Endothelial cell (in vitro differentiated cells): ENCODE data around the gene CBR4. TPM values are rescaled to one million over a fixed set of nuclear protein-coding genes. Genes with fewer than 3 reads are reported as not detected.

Experiments used
- DNase-seq: peaks from one replicate; pipeline ENCODE4 v3.0.0; 2021; ENCODE audit warnings: low spot score
- H3K27ac Mint-ChIP-seq: one replicate; pipeline ENCODE4 v1.8.0; 2021; ENCODE audit warnings: mixed read lengths, inconsistent platforms; ENCODE audit not compliant: unreplicated experiment
- H3K27me3 Mint-ChIP-seq: one replicate; pipeline ENCODE4 v1.8.0; 2021; ENCODE audit warnings: mild to moderate bottlenecking, moderate library complexity, mixed read lengths, inconsistent platforms; ENCODE audit not compliant: unreplicated experiment
- H3K36me3 Mint-ChIP-seq: one replicate; pipeline ENCODE4 v1.8.0; 2021; ENCODE audit warnings: mild to moderate bottlenecking, low read depth, mixed read lengths, inconsistent platforms; ENCODE audit not compliant: unreplicated experiment
- H3K4me1 Mint-ChIP-seq: one replicate; pipeline ENCODE4 v1.8.0; 2021; ENCODE audit warnings: mild to moderate bottlenecking, mixed read lengths, inconsistent platforms; ENCODE audit not compliant: unreplicated experiment
- H3K4me3 Mint-ChIP-seq: one replicate; pipeline ENCODE4 v1.8.0; 2021; ENCODE audit warnings: mild to moderate bottlenecking, mixed read lengths, inconsistent platforms; ENCODE audit not compliant: unreplicated experiment
- H3K9me3 Mint-ChIP-seq: one replicate; pipeline ENCODE4 v1.8.0; 2021; ENCODE audit warnings: mixed read lengths, inconsistent platforms; ENCODE audit not compliant: unreplicated experiment
- total RNA-seq: library from RNA; stranded (reverse); fragmentation: NEBNext Ultra II Directional; extraction: Animal tissue kit (Norgen Biotek cat#: 25700); gene quantifications from one replicate; pipeline ENCODE4 v1.2.1, GENCODE V29; 2021; ENCODE audit not compliant: unreplicated experiment
- TF ChIP-seq, protein P1 (sequence below): fragments of 200-600 bp; sonication (generic); IDR thresholded peaks from one replicate; pipeline ENCODE4 v1.5.0; 2021; ENCODE audit warnings: antibody characterized with exemption; ENCODE audit not compliant: unreplicated experiment

CBR4 gene
- total RNA-seq, 1 donor from 2014 or later = 21.4 TPM

DNA sequence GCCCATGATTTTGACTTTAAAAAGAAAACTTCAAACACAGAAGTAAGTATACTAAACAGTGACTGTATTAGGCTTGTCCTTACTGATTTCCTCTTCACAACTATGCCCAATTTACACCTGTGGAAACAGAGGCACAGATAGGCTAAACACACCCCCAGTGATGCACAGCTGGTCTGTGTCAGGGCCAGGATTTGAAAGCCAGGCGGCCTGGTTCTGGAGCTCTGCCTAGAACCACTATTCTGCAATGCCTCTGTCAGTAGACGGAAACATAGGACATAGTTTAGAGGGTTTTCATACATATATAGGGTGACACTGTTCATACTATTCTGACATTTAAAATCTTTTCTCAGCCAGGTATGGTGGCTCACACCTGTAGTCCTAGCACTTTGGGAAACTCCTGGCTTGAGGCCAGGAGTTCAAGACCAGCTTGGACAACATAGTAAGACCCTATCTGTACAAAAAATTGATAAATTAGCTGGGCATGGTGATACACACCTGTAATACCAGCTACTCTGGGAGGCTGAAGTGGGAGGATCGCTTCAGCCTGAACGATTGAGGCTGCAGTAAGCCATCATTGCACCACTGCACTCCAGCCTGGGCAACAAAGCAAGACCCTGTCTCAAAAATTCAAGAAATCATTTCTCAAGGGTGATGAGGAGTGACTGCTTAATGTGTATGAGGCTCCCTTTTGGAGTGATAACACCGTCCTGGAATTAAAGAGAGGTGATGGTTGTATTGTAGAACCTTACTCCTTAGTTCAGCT, 23.0 kb upstream of the CBR4 start:
- TF ChIP-seq, protein P1, sequence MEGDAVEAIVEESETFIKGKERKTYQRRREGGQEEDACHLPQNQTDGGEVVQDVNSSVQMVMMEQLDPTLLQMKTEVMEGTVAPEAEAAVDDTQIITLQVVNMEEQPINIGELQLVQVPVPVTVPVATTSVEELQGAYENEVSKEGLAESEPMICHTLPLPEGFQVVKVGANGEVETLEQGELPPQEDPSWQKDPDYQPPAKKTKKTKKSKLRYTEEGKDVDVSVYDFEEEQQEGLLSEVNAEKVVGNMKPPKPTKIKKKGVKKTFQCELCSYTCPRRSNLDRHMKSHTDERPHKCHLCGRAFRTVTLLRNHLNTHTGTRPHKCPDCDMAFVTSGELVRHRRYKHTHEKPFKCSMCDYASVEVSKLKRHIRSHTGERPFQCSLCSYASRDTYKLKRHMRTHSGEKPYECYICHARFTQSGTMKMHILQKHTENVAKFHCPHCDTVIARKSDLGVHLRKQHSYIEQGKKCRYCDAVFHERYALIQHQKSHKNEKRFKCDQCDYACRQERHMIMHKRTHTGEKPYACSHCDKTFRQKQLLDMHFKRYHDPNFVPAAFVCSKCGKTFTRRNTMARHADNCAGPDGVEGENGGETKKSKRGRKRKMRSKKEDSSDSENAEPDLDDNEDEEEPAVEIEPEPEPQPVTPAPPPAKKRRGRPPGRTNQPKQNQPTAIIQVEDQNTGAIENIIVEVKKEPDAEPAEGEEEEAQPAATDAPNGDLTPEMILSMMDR = no peak
- Mint-ChIP-seq H3K9me3 (no peaks in the 10 kb centered on the region), H3K27me3 (peaks cover 8% of the 10 kb centered on the region), H3K4me3 (no peak overlapping the region), H3K36me3 (peaks cover 5% of the 10 kb centered on the region), H3K27ac (no peak overlapping the region), H3K4me1 (peaks cover 3% of the 10 kb centered on the region)
- DNase-seq = no peak

DNA sequence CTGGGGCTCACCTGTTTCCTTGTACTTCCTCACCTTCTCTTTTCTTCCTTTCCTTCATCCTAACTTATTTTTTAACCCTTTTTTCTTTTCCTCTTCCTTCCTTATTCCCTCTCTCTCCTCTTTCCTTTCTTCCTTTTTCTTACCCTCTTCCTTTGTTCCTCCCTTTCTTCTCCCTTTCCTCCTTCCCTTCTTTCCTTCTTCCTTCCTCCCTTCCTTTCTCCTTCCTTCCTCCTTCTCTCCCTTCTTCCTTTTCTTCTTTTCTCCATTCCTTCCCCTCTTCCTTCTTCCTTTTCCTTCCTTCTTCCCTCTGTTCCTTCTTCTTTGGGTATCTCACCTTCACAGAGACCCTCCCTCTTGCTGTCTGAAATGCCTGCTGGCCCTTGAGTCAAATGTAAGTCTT, 22.1 kb upstream of the CBR4 start:
- Mint-ChIP-seq H3K36me3 (peaks cover 5% of the 10 kb centered on the region), H3K4me3 (no peak overlapping the region), H3K9me3 (no peaks in the 10 kb centered on the region), H3K27ac (no peak overlapping the region), H3K4me1 (peaks cover 3% of the 10 kb centered on the region), H3K27me3 (peaks cover 10% of the 10 kb centered on the region)
- TF ChIP-seq, protein P1 = no peak
- DNase-seq = no peak

DNA sequence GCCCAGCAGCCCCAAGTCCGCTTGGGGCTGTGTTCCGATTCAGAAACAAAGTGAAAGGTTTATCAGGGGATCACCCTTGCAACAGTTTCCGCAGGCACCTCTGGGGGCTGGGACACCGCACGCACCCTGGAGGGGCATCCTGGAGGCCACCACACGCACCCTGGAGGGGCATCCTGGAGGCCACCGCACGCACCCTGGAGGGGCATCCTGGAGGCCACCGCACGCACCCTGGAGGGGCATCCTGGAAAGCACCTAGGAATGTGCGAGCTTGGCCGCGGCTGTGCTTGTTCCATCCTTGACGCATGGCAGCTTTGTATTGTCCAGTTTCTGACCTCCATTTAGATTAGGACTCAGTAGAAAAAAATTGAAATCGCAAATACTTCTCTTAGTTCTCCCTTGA, 21.3 kb upstream of the CBR4 start:
- no peaks in the 10 kb centered on the region for H3K36me3 Mint-ChIP-seq
- peaks cover 3% of the 10 kb centered on the region for H3K4me1 Mint-ChIP-seq
- DNase-seq = no peak
- H3K9me3 Mint-ChIP-seq = no peaks in the 10 kb centered on the region
- no peak overlapping the region for H3K4me3 Mint-ChIP-seq
- peaks cover 7% of the 10 kb centered on the region for H3K27me3 Mint-ChIP-seq
- H3K27ac Mint-ChIP-seq = no peak overlapping the region
- TF ChIP-seq, protein P1 = no peak

DNA sequence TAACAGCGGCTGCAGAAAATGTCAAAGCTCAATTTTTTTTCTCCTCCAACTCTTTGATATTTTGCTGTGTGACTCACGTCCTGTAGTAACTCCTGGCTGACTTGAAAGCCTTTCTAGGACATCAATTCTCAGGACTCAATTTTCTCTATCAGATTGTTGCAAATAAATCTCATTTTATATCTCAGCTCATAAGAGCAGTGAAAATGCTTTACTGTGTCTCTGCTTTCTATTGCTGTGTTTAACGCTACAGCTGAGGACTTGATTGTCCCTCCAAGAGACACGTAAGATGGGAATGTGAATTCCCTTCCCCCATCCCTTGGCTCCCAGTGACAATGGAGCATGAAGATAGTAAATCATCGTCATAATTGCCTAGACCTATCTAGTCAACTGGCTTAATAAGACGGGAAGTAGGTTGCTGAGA, 20.5 kb upstream of the CBR4 start:
- Mint-ChIP-seq H3K36me3 (no peaks in the 10 kb centered on the region), H3K27me3 (peaks cover 7% of the 10 kb centered on the region), H3K27ac (no peak overlapping the region), H3K9me3 (no peaks in the 10 kb centered on the region), H3K4me1 (peaks cover 3% of the 10 kb centered on the region), H3K4me3 (no peak overlapping the region)
- no peak for DNase-seq
- TF ChIP-seq, protein P1 = no peak

DNA sequence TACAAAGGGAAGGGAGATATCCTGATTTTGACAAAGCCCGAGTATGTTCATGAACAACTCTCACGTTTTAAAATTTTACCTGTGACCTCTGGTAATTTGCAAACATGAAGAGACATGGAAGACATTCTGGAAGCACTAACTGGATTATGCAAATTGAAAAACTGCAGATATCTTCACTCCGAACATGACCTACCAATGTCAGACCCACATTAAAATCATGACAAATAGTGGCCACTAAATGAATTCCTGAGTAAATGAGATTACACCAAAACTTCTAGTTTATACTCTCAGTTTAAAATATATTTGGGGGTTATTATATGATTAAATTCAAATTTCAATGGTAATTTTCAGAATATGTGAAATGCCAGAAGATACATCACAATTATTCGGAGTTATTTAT, 19.9 kb upstream of the CBR4 start:
- H3K27me3 Mint-ChIP-seq = peaks cover 5% of the 10 kb centered on the region
- no peak overlapping the region for H3K4me3 Mint-ChIP-seq
- no peak overlapping the region for H3K27ac Mint-ChIP-seq
- H3K36me3 Mint-ChIP-seq = no peaks in the 10 kb centered on the region
- no peaks in the 10 kb centered on the region for H3K9me3 Mint-ChIP-seq
- TF ChIP-seq, protein P1 = no peak
- no peak for DNase-seq
- H3K4me1 Mint-ChIP-seq = peaks cover 3% of the 10 kb centered on the region
